Mesothelial cell of epicardium (in vitro differentiated cells): ENCODE data around the gene ZFYVE28. TPM values are rescaled to one million over a fixed set of nuclear protein-coding genes. Genes with fewer than 3 reads are reported as not detected.

Experiments
- DNase-seq, 2 experiments: peaks; one replicate each; pipeline ENCODE4 v3.0.0; 2021; ENCODE audit warnings: low spot score in 2 of 2; ENCODE audit not compliant: unreplicated experiment in 2 of 2
- H3K27ac Mint-ChIP-seq: 2 replicates; pipeline ENCODE4 v1.8.0; 2021; ENCODE audit warnings: mixed read lengths
- H3K27me3 Mint-ChIP-seq: 2 replicates; pipeline ENCODE4 v1.8.0; 2021; ENCODE audit warnings: low read depth, mixed read lengths
- H3K36me3 Mint-ChIP-seq: 2 replicates; pipeline ENCODE4 v1.8.0; 2021; ENCODE audit warnings: mixed read lengths
- H3K4me1 Mint-ChIP-seq: 2 replicates; pipeline ENCODE4 v1.8.0; 2021; ENCODE audit warnings: mixed read lengths
- H3K4me3 Mint-ChIP-seq: 2 replicates; pipeline ENCODE4 v1.8.0; 2021; ENCODE audit warnings: mild to moderate bottlenecking, moderate library complexity, mixed read lengths
- H3K9me3 Mint-ChIP-seq: 2 replicates; pipeline ENCODE4 v1.8.0; 2021; ENCODE audit warnings: mixed read lengths
- total RNA-seq: library from RNA; stranded (reverse); gene quantifications from 3 replicates; pipeline ENCODE4 v1.2.1, GENCODE V29; 2021
- TF ChIP-seq, protein P1 (sequence below): fragments of 200-600 bp; sonication (generic); IDR thresholded peaks from one replicate; pipeline ENCODE4 v1.5.0; 2021; ENCODE audit warnings: antibody characterized with exemption; ENCODE audit not compliant: unreplicated experiment

ZFYVE28 gene
- total RNA-seq, 1 donor from 2014 or later: 0.51 TPM

DNA sequence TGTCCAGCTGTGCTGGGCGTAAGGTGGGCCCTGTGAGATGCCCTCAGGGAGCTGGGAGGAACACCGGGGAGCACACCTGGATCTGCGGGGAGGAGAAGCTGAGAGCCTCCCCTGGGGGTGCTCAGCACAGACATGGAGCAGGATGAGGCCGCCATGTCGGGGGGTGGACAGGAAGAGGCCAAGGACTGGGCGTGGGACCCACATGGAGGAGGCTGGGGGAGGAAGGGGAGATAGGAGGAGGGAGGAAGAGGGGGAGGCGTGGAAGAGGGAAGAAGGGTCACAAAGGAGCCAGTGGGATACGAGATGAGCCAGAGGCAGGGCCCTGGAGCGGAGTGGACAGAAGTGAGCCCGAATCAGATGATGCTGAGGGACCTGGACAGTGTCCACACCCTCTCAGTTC, 66.3 kb downstream of the ZFYVE28 start:
- peaks cover 20% of the 10 kb centered on the region for H3K27me3 Mint-ChIP-seq
- peaks cover 3% of the 10 kb centered on the region for H3K9me3 Mint-ChIP-seq
- no peaks in the 10 kb centered on the region for H3K36me3 Mint-ChIP-seq
- no peak overlapping the region for H3K27ac Mint-ChIP-seq
- TF ChIP-seq, protein P1, sequence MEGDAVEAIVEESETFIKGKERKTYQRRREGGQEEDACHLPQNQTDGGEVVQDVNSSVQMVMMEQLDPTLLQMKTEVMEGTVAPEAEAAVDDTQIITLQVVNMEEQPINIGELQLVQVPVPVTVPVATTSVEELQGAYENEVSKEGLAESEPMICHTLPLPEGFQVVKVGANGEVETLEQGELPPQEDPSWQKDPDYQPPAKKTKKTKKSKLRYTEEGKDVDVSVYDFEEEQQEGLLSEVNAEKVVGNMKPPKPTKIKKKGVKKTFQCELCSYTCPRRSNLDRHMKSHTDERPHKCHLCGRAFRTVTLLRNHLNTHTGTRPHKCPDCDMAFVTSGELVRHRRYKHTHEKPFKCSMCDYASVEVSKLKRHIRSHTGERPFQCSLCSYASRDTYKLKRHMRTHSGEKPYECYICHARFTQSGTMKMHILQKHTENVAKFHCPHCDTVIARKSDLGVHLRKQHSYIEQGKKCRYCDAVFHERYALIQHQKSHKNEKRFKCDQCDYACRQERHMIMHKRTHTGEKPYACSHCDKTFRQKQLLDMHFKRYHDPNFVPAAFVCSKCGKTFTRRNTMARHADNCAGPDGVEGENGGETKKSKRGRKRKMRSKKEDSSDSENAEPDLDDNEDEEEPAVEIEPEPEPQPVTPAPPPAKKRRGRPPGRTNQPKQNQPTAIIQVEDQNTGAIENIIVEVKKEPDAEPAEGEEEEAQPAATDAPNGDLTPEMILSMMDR: no peak
- no peaks in the 10 kb centered on the region for H3K4me1 Mint-ChIP-seq
- DNase-seq: peak in 1 of 2 experiments; percentile 34
- H3K4me3 Mint-ChIP-seq: no peak overlapping the region

DNA sequence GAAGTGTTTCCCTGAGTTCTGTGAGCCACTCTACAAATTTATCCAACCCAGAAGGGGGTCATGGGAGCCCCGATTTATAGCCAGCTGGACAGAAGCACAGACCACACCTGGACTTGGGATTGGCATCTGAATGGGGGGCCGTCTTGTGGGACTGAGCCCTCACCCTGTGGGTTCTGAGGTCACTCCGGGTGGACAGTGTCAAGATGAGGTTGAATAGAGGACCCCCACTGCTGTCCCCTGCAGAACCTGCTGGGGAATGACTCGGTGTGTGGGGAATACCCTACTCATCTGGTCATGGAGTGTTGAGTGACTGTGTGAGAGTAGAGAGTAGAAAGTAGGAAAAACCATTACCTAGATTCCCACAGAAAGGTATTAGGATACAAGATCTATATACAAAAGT, 67.5 kb downstream of the ZFYVE28 start:
- no peak overlapping the region for H3K27ac Mint-ChIP-seq
- H3K4me3 Mint-ChIP-seq: no peak overlapping the region
- H3K9me3 Mint-ChIP-seq: peaks cover 5% of the 10 kb centered on the region
- TF ChIP-seq, protein P1: no peak
- peak in 1 of 2 experiments; percentile 32 for DNase-seq
- H3K36me3 Mint-ChIP-seq: no peaks in the 10 kb centered on the region
- peaks cover 20% of the 10 kb centered on the region for H3K27me3 Mint-ChIP-seq
- H3K4me1 Mint-ChIP-seq: no peaks in the 10 kb centered on the region

DNA sequence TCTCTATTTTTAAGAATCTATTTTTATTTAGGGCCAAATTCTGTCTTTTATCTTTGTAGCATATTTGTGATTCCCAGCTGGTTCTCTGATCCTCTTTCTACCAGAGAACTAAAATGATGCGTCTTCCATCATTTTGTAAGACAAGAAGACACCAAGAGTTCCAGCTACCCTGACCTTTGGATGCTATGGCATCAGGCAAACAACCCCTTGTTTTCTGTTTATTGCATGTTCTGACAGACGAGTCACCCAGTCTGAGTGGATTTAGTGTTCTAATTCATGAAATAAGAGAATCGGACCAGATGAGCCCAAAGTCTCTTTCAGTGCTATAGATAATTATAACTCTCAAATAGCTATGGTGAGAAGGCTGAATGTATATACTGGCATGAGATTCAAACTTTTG, 69.7 kb downstream of the ZFYVE28 start:
- no peak for DNase-seq
- Mint-ChIP-seq H3K36me3 (no peaks in the 10 kb centered on the region), H3K4me1 (no peaks in the 10 kb centered on the region), H3K9me3 (peaks cover 13% of the 10 kb centered on the region), H3K27me3 (peaks cover 26% of the 10 kb centered on the region), H3K27ac (no peak overlapping the region), H3K4me3 (no peak overlapping the region)
- TF ChIP-seq, protein P1: no peak

DNA sequence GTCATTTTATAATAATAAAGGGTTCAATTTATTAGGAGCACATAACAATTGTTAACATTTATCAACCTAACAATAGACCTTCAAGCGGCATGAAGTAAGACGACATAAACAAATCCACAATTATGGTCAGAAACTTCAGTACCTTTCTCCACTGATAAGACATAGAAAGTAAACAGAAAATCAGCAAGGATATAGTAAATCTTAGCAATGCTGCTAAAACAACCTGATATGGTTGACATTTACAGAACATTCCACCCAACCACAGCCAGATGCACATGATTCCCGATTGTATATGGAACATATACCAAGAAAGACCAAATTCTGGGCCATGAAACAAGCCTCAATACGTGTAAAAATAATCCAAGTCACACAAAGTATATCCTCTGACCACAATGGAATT, 71.3 kb downstream of the ZFYVE28 start:
- no peaks in the 10 kb centered on the region for H3K4me1 Mint-ChIP-seq
- no peak for DNase-seq
- peaks cover 33% of the 10 kb centered on the region for H3K27me3 Mint-ChIP-seq
- H3K36me3 Mint-ChIP-seq: no peaks in the 10 kb centered on the region
- no peak overlapping the region for H3K27ac Mint-ChIP-seq
- H3K4me3 Mint-ChIP-seq: no peak overlapping the region
- TF ChIP-seq, protein P1: no peak
- peaks cover 13% of the 10 kb centered on the region for H3K9me3 Mint-ChIP-seq

DNA sequence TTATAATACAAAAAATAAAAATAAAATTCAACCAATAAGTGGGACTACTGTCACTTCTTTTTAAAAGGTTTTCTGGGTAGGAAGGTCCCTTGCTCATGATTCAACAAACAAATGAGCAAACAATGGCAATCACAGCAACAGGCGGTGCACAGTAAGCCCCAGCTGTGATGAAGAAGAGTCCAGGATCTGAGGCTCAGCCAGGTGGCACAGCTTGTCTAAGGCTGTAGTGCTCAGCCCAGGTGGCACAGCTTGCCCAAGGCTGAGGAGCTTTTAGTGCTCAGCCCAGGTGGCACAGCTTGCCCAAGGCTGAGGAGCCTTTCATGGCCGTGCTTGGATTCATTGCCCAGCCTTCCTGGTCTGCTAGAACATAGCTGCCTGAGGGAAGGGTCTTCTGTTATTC, 75.0 kb downstream of the ZFYVE28 start:
- no peaks in the 10 kb centered on the region for H3K36me3 Mint-ChIP-seq
- DNase-seq: peak in 1 of 2 experiments; percentile 21
- no peak overlapping the region for H3K4me3 Mint-ChIP-seq
- no peaks in the 10 kb centered on the region for H3K4me1 Mint-ChIP-seq
- H3K27me3 Mint-ChIP-seq: peaks cover 20% of the 10 kb centered on the region
- H3K27ac Mint-ChIP-seq: no peak overlapping the region
- H3K9me3 Mint-ChIP-seq: peaks cover 13% of the 10 kb centered on the region
- TF ChIP-seq, protein P1: no peak

DNA sequence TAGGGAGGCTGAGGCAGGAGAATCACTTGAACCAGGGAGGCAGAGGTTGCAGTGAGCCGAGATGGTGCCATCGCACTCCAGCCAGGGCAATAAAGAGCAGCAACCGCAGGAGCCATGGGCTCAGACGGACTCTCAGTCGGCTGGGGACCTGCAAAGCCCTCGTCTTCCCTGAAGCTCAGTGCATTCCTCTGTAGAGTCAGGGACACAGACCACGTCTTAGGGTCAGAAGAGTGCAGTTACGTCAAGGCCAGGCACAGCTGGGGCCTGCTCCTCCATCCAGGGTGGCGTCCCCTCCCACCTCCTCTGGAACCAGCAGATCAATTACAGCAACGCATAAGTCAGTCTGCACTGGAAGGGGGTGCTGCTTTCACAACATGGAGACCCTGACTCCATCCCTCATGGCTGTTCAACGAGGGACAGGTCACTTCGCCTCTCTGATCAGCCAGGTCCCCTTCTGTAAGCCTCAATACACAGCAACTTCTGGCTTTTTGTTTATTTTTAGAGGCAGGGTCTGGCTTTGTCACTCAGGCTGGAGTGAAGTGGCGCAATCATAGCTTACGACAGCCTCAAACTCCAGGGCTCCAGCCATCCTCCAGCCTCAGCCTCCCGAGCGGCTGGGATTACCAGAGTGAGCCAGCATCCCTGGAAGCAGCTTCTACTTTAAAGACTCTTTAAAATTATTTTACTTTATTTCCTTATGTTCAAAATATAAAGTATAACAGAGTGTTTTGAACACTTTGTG, 76.4 kb downstream of the ZFYVE28 start:
- Mint-ChIP-seq H3K4me3 (no peak overlapping the region), H3K4me1 (no peaks in the 10 kb centered on the region), H3K27ac (no peak overlapping the region), H3K36me3 (no peaks in the 10 kb centered on the region), H3K9me3 (peaks cover 9% of the 10 kb centered on the region), H3K27me3 (peaks cover 15% of the 10 kb centered on the region)
- TF ChIP-seq, protein P1: no peak
- peak in 1 of 2 experiments; percentile 17 for DNase-seq
